Neural progenitor cell (in vitro differentiated cells): ENCODE results near the gene CCDC80. TPM values are rescaled to one million over a fixed set of nuclear protein-coding genes. Genes with fewer than 3 reads are reported as not detected.

Experiments used
- DNase-seq: peaks from one replicate; pipeline ENCODE4 v3.0.0-alpha.2; 2016; ENCODE audit warnings: low spot score
- H2AFZ ChIP-seq: fragments of 200-600 bp; sonication (generic); replicated peaks from 2 replicates; pipeline ENCODE4 v1.6.1; 2016; ENCODE audit warnings: antibody characterized with exemption
- H3F3A ChIP-seq: fragments of 200-600 bp; sonication (generic); 2 replicates; pipeline ENCODE4 v1.6.1; 2016; ENCODE audit warnings: antibody characterized with exemption, low read depth
- H3K27ac ChIP-seq: fragments of 200-600 bp; sonication (generic); 2 replicates; pipeline ENCODE4 v1.5.1; 2016; ENCODE audit warnings: mild to moderate bottlenecking
- H3K27me3 ChIP-seq: fragments of 200-600 bp; sonication (generic); 2 replicates; pipeline ENCODE4 v1.6.1; 2016; ENCODE audit warnings: mild to moderate bottlenecking, moderate library complexity
- H3K36me3 ChIP-seq: fragments of 200-600 bp; sonication (generic); 2 replicates; pipeline ENCODE4 v1.5.1; 2016
- H3K4me1 ChIP-seq: fragments of 200-600 bp; sonication (generic); 2 replicates; pipeline ENCODE4 v1.6.1; 2016; ENCODE audit warnings: mixed run types
- H3K4me2 ChIP-seq: fragments of 200-600 bp; sonication (generic); 2 replicates; pipeline ENCODE4 v1.6.1; 2016
- H3K4me3 ChIP-seq: fragments of 200-600 bp; sonication (generic); 2 replicates; pipeline ENCODE4 v1.5.1; 2016
- H3K79me2 ChIP-seq: fragments of 200-600 bp; sonication (generic); 2 replicates; pipeline ENCODE4 v1.6.1; 2016; ENCODE audit warnings: low read depth
- H3K9ac ChIP-seq: fragments of 200-600 bp; sonication (generic); 2 replicates; pipeline ENCODE4 v1.6.1; 2016
- H3K9me3 ChIP-seq: fragments of 200-600 bp; sonication (generic); 2 replicates; pipeline ENCODE4 v1.5.1; 2016; ENCODE audit warnings: low read depth
- H4K20me1 ChIP-seq: fragments of 200-600 bp; sonication (generic); 2 replicates; pipeline ENCODE4 v1.6.1; 2016; ENCODE audit warnings: low read depth
- H3K27ac Mint-ChIP-seq: 3 replicates; pipeline ENCODE4 v1.8.0; 2021; ENCODE audit warnings: mixed read lengths
- H3K27me3 Mint-ChIP-seq: 2 replicates; pipeline ENCODE4 v1.8.0; 2022; ENCODE audit warnings: low read depth, mild to moderate bottlenecking, inconsistent platforms, moderate library complexity, mixed read lengths; ENCODE audit not compliant: insufficient read depth
- H3K36me3 Mint-ChIP-seq: 3 replicates; pipeline ENCODE4 v1.8.0; 2021; ENCODE audit warnings: mixed read lengths
- H3K4me1 Mint-ChIP-seq: 3 replicates; pipeline ENCODE4 v1.8.0; 2021; ENCODE audit warnings: mixed read lengths
- H3K4me3 Mint-ChIP-seq: 3 replicates; pipeline ENCODE4 v1.8.0; 2021; ENCODE audit warnings: mild to moderate bottlenecking, moderate library complexity, mixed read lengths
- H3K9me3 Mint-ChIP-seq: 3 replicates; pipeline ENCODE4 v1.8.0; 2020; ENCODE audit warnings: mixed read lengths
- CTCF ChIP-seq: fragments of 200-600 bp; sonication (generic); IDR thresholded peaks from 2 replicates; pipeline ENCODE4 v1.5.1; 2017; ENCODE audit warnings: antibody characterized with exemption, mild to moderate bottlenecking
- EZH2 ChIP-seq: fragments of 200-600 bp; sonication (generic); IDR thresholded peaks from 2 replicates; pipeline ENCODE4 v1.6.1; 2017; ENCODE audit warnings: antibody characterized with exemption, mild to moderate bottlenecking, moderate library complexity
- EZH2phosphoT487 ChIP-seq: fragments of 200-600 bp; sonication (generic); IDR thresholded peaks from 2 replicates; pipeline ENCODE4 v1.6.1; 2017; ENCODE audit warnings: antibody characterized with exemption
- total RNA-seq: library from RNA; depleted of rRNA; stranded (reverse); fragments of >200 nt; gene quantifications from 2 replicates; pipeline ENCODE4 v1.2.3, GENCODE V29; 2015; ENCODE audit warnings: low replicate concordance

Gene CCDC80
- total RNA-seq, 1 donor from 2014 or later = 21.5 TPM

DNA sequence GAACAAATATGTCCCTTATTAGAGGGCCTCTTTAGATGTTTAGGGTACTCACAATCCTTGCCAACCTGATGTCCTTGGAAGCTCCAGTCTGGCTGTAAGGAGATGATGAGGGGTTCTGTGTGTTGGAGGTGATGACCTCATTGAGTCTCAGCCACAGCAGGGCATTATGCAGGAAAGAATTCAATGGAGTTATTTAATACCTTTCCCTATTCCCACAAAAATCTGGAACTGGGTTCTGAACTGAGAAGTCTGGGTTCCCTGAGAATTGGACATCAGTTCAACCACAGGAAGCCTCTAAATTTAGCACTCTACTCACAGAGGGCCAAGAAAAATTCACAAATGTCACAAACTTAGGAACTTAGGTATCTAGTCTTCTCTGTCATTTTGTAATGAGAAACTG is 42.2 kb downstream of the CCDC80 start:
- H3K27ac ChIP-seq = no peak overlapping the region
- H3K27ac Mint-ChIP-seq = no peak overlapping the region
- H3K4me3 ChIP-seq = no peak overlapping the region
- H3K9me3 Mint-ChIP-seq = peaks cover 3% of the 10 kb centered on the region
- TF ChIP-seq EZH2 (no peak), CTCF (no peak), EZH2phosphoT487 (no peak)
- H3K4me1 ChIP-seq = no peaks in the 10 kb centered on the region
- no peak overlapping the region for H3K9ac ChIP-seq
- no peak overlapping the region for H3K4me2 ChIP-seq
- no peaks in the 10 kb centered on the region for H3F3A ChIP-seq
- H3K27me3 ChIP-seq = no peaks in the 10 kb centered on the region
- H3K4me1 Mint-ChIP-seq = peaks cover 25% of the 10 kb centered on the region
- H3K36me3 ChIP-seq = no peaks in the 10 kb centered on the region
- no peak overlapping the region for H3K4me3 Mint-ChIP-seq
- no peak overlapping the region for H2AFZ ChIP-seq
- no peaks in the 10 kb centered on the region for H3K9me3 ChIP-seq
- no peak for DNase-seq
- H3K79me2 ChIP-seq = no peaks in the 10 kb centered on the region
- H3K27me3 Mint-ChIP-seq = peaks cover 3% of the 10 kb centered on the region
- H4K20me1 ChIP-seq = no peaks in the 10 kb centered on the region
- H3K36me3 Mint-ChIP-seq = peaks cover 9% of the 10 kb centered on the region

GRCh38 chr3:112597945-112598344 is 43.0 kb downstream of the CCDC80 start:
- Histone ChIP-seq H3K27me3 (no peaks in the 10 kb centered on the region), H3K9me3 (no peaks in the 10 kb centered on the region), H3K79me2 (no peaks in the 10 kb centered on the region), H3K4me2 (no peak overlapping the region), H3K27ac (no peak overlapping the region), H4K20me1 (no peaks in the 10 kb centered on the region), H2AFZ (no peak overlapping the region), H3K4me1 (peaks cover 2% of the 10 kb centered on the region), H3K36me3 (no peaks in the 10 kb centered on the region), H3K4me3 (no peak overlapping the region), H3K9ac (no peak overlapping the region), H3F3A (peaks cover 5% of the 10 kb centered on the region)
- Mint-ChIP-seq H3K9me3 (peaks cover 4% of the 10 kb centered on the region), H3K4me3 (no peak overlapping the region), H3K27ac (no peak overlapping the region), H3K27me3 (peaks cover 3% of the 10 kb centered on the region), H3K36me3 (peaks cover 12% of the 10 kb centered on the region), H3K4me1 (peaks cover 20% of the 10 kb centered on the region)
- TF ChIP-seq CTCF (no peak), EZH2phosphoT487 (no peak), EZH2 (no peak)
- no peak for DNase-seq

GRCh38 chr3:112594856-112595255 is 46.1 kb downstream of the CCDC80 start:
- no peak overlapping the region for H3K27ac ChIP-seq
- H3K4me1 Mint-ChIP-seq = no peaks in the 10 kb centered on the region
- DNase-seq = no peak

More at GRCh38 chr3:112594856-112595255, 46.1 kb downstream of the CCDC80 start:
- Histone ChIP-seq H3K27me3 (no peaks in the 10 kb centered on the region), H3F3A (peaks cover 13% of the 10 kb centered on the region), H3K79me2 (no peaks in the 10 kb centered on the region), H4K20me1 (no peaks in the 10 kb centered on the region), H3K36me3 (no peaks in the 10 kb centered on the region), H3K4me3 (no peak overlapping the region), H3K9ac (no peak overlapping the region), H2AFZ (no peak overlapping the region), H3K4me2 (no peak overlapping the region), H3K9me3 (no peaks in the 10 kb centered on the region), H3K4me1 (peaks cover 11% of the 10 kb centered on the region)
- TF ChIP-seq EZH2phosphoT487 (no peak), CTCF (no peak), EZH2 (no peak)
- H3K9me3 Mint-ChIP-seq = peaks cover 11% of the 10 kb centered on the region
- no peak overlapping the region for H3K27ac Mint-ChIP-seq
- no peak overlapping the region for H3K4me3 Mint-ChIP-seq
- H3K36me3 Mint-ChIP-seq = peaks cover 38% of the 10 kb centered on the region
- no peaks in the 10 kb centered on the region for H3K27me3 Mint-ChIP-seq
